Calu3 (cell line): ENCODE data around the gene ENTPD2. TPM values are rescaled to one million over a fixed set of nuclear protein-coding genes. Genes with fewer than 3 reads are reported as not detected.

Experiments used
- BruUV-seq: library from RNA; stranded (reverse); fragments of 400-500 nt; replicated peaks from 2 replicates; lab custom pipeline; 2021; lab: Mats Ljungman, UMichigan
- CTCF ChIA-PET: fragments of 300-600 bp; sonication (Branson Sonifier 250); formaldehyde crosslinking; loops from one replicate; lab custom pipeline; 2022; ENCODE audit warnings: antibody characterized with exemption; lab: Charles Lee
- DNase-seq: peaks from one replicate; pipeline ENCODE4 v3.0.0; 2022
- H3K27ac Mint-ChIP-seq: one replicate; pipeline ENCODE4 v1.8.0; 2022; ENCODE audit warnings: mixed read lengths; ENCODE audit not compliant: unreplicated experiment
- H3K27me3 Mint-ChIP-seq: one replicate; pipeline ENCODE4 v1.8.0; 2022; ENCODE audit warnings: mixed read lengths; ENCODE audit not compliant: unreplicated experiment
- H3K36me3 Mint-ChIP-seq: one replicate; pipeline ENCODE4 v1.8.0; 2022; ENCODE audit warnings: mild to moderate bottlenecking, moderate library complexity, mixed read lengths; ENCODE audit not compliant: insufficient read depth, unreplicated experiment
- H3K4me1 Mint-ChIP-seq: one replicate; pipeline ENCODE4 v1.8.0; 2022; ENCODE audit warnings: mild to moderate bottlenecking, low read depth, mixed read lengths; ENCODE audit not compliant: unreplicated experiment
- H3K4me3 Mint-ChIP-seq: one replicate; pipeline ENCODE4 v1.8.0; 2022; ENCODE audit warnings: mild to moderate bottlenecking, low read depth, moderate library complexity, mixed read lengths; ENCODE audit not compliant: unreplicated experiment
- H3K9me3 Mint-ChIP-seq: one replicate; pipeline ENCODE4 v1.8.0; 2022; ENCODE audit warnings: low read depth, mixed read lengths; ENCODE audit not compliant: unreplicated experiment
- CTCF ChIP-seq: fragments of 200-600 bp; IDR thresholded peaks from one replicate; pipeline ENCODE4 v1.8.0; 2022; ENCODE audit warnings: antibody characterized with exemption; ENCODE audit not compliant: unreplicated experiment
- intact Hi-C: fragments of 100-400 bp; cut with micrococcal nuclease; formaldehyde crosslinking; loops from one replicate; pipeline ENCODE4 v1.10.0; 2022; ENCODE audit not compliant: unreplicated experiment
- total RNA-seq: library from RNA; stranded (reverse); gene quantifications from 2 replicates; pipeline ENCODE4 v1.2.3, GENCODE V29; 2022

ENTPD2 gene
- total RNA-seq, 1 experiment from 2014 or later: 3.8 TPM

GRCh38 chr9:137097761-137098462 is 44.1 kb upstream of the ENTPD2 start:
- BruUV-seq: no TSS peak
- intact Hi-C loops: no loop called here
- no peak for TF ChIP-seq CTCF
- Mint-ChIP-seq H3K4me3 (no peak overlapping the region), H3K36me3 (peaks cover 18% of the 10 kb centered on the region), H3K27me3 (no peaks in the 10 kb centered on the region), H3K4me1 (no peaks in the 10 kb centered on the region), H3K27ac (no peak overlapping the region), H3K9me3 (no peaks in the 10 kb centered on the region)
- DNase-seq: no peak
- CTCF ChIA-PET: no interaction called here

- intact Hi-C loops: no loop called here
- CTCF ChIA-PET: interaction anchor here (0.6 kb wide), 1 partner anchor 104 kb away, joined by 4 read pairs; no protein-coding TSS in a partner anchor
- BruUV-seq: no TSS peak
- DNase-seq: no peak
- Mint-ChIP-seq H3K27ac (no peak overlapping the region), H3K9me3 (no peaks in the 10 kb centered on the region), H3K4me1 (no peaks in the 10 kb centered on the region), H3K36me3 (peaks cover 18% of the 10 kb centered on the region), H3K4me3 (no peak overlapping the region), H3K27me3 (no peaks in the 10 kb centered on the region)
- no peak for TF ChIP-seq CTCF
Measured at GRCh38 chr9:137096785-137097546, 43.1 kb upstream of the ENTPD2 start.

- H3K9me3 Mint-ChIP-seq: no peaks in the 10 kb centered on the region
- H3K4me1 Mint-ChIP-seq: no peaks in the 10 kb centered on the region
- no peak for DNase-seq
- no peak overlapping the region for H3K4me3 Mint-ChIP-seq
- no peaks in the 10 kb centered on the region for H3K27me3 Mint-ChIP-seq
- no peak for TF ChIP-seq CTCF
- peaks cover 18% of the 10 kb centered on the region for H3K36me3 Mint-ChIP-seq
- no peak overlapping the region for H3K27ac Mint-ChIP-seq
- CTCF ChIA-PET: no interaction called here
- intact Hi-C loops: no loop called here
- no TSS peak for BruUV-seq
Measured at GRCh38 chr9:137095664-137096517, 42.0 kb upstream of the ENTPD2 start.

- no peak for TF ChIP-seq CTCF
- Mint-ChIP-seq H3K4me3 (no peak overlapping the region), H3K27me3 (no peaks in the 10 kb centered on the region), H3K4me1 (peaks cover 6% of the 10 kb centered on the region), H3K9me3 (no peaks in the 10 kb centered on the region), H3K36me3 (peaks cover 41% of the 10 kb centered on the region), H3K27ac (no peak overlapping the region)
- intact Hi-C loops: no loop called here
- DNase-seq: no peak
- CTCF ChIA-PET: no interaction called here
- no TSS peak for BruUV-seq
Measured at GRCh38 chr9:137089232-137089947, 35.5 kb upstream of the ENTPD2 start.
